HG03064 (cell line): ENCODE measurements around the gene SLC7A1.

Source experiments
- ATAC-seq: cut with Tn5 transposase; IDR thresholded peaks from one replicate; pipeline ENCODE4 v1.9.1; 2021; ENCODE audit warnings: low read depth; ENCODE audit not compliant: unreplicated experiment

Gene SLC7A1

DNA sequence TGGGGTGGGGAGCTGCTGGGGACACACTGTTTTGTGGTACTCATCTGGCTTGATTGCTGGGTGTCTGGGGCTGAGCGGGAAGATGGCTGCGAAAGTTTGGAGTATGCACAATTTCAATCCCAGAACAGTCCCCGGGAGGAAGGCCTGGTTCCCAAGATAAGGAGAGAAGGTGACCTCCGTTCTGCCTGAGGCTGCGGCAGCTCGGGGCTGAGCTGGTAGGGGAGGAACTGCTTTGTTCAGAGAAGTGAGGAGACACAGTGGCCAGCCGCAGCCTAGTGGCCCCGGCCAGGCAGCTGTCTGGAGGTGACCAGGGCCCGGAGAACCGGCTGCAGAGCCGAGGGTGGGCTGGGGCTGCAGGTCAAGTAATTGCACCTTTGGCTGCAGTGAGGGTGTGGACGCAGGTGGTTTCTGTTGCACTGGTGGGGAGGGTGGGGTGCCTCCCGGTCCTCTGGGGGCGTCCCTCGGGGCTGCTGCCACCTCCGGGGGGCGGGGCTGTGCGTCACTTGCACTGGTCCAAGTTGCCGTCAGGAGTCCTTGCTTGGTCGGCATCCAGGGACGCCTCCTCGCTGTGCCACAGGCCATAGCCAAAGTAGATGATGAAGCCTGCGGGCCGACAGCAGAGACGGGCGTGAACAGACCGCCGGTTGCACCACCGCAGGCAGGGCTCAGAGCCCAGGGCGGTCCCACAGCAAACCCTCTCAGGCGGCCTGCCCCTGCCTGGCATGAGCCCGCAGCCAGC is 81.3 kb downstream of the SLC7A1 start:
- no peak for ATAC-seq

DNA sequence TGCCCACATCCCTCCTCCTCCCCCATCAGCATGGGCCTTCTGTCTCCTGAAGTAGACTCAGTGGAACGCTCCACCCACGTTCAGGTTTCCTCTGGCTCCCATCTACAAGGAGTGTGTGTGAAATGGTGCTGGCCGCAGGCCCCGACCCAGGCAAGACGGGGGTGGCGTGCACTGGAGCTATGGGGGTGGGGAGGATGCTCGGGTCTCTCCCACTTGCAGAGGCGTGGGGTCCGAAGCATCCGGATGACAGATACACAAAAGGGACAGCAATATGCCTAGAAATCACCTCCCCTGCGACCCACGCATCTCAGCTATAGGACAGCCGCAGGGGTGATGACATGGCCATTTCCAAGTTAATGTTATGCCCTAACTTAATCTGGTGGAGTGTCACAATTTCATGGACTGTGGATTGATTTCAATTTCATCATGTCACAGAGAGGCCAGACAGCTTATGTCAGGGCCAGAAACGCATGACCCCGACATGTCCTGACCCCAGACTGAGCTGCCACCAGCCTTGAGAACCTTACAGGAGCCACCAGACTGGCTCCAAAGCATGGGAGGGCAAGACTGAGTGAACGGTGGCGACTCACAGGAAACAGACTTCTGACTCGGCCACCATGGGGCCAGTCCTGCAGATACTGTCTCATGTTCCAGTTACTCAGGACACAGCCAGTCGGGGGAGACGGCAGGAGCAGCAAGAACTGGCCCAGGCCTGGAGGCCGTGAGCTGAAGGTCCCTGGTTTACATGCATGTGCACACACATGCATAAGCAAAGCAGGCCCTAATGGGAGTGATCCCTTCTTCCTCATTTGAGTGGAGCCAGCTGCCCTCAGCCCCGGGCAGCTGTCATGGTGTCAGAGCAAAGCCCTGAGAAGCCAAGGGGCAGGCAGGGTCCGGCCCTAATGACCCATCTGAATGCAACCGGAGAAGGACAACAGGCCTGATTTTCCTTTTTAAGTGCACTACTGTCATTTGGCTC is 82.2 kb downstream of the SLC7A1 start:
- no peak for ATAC-seq

DNA sequence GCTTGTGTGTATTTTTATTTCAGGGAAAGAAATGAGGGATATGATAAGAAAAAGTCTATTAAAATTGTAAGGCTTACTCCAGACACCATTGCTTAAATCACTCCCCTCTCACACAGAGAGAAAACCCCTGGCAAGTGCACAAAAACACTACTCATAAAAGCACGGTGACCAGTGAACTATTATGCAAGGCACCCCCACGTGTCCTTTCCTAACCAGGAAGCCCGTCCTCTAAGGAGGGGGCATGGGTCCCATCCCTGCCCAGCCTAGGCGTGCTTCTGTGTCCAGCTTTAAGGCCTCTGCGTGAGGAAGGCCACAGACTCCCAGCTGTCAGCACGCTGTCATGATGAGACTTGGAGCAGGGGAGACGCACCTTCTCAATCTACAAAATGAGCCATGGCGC is 83.5 kb downstream of the SLC7A1 start:
- ATAC-seq = no peak

DNA sequence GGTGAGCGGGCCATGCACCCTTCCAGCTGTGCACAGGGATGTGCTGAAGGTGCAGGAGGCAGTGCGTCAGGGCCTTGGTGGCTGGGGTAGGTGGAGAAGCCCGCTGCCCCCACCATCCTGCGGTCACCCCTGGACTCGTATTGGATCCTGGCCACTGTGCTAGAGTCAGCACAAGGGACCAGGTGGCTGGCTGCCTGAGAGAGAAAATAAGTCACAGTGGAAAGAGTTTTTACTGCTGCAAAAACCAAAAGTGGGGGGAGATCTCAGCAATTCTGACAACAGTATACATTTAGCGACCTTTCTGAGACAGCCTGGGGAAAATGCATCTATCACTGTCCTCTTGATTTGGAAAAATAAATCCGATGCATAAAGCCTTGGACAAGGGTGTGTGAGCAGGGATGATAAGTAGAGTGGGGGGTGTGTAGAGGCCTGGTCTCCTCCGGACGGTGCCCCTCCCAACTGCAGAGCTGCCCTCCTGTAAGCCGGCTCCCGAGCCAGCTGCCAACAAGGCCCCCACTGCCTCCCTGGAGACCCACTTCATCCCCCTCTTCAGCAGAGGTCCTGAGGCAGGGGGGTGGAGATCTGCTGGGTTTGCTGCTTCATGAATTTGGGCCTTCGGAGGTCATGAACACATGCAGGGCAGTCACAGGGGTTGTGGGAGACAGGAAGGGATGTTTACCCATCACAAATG is 84.2 kb downstream of the SLC7A1 start:
- no peak for ATAC-seq

GRCh38 chr13:29510651-29511084 is 84.8 kb downstream of the SLC7A1 start:
- ATAC-seq = no peak

GRCh38 chr13:29509999-29510589 is 85.4 kb downstream of the SLC7A1 start:
- no peak for ATAC-seq

DNA sequence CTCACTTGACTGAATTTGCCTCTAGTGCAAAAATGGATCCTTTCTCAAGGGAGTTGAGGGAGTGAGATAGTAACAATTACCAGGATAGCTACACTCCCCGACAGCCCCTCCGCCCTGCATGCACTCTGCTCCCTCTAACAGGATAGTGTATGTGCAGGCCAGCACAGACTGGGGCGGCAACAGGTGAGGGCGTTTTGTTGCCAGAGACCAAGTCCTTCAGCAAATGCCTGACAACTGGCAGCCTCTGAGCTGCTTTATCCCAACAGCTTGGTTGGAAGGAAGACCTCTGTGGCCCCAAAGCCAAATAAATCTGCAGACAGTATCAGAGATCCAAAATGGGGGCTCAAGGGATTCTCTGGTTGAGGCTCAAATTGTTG is 86.6 kb downstream of the SLC7A1 start:
- no peak for ATAC-seq

- ATAC-seq = no peak
Observed at GRCh38 chr13:29508130-29508875, 87.2 kb downstream of the SLC7A1 start.

DNA sequence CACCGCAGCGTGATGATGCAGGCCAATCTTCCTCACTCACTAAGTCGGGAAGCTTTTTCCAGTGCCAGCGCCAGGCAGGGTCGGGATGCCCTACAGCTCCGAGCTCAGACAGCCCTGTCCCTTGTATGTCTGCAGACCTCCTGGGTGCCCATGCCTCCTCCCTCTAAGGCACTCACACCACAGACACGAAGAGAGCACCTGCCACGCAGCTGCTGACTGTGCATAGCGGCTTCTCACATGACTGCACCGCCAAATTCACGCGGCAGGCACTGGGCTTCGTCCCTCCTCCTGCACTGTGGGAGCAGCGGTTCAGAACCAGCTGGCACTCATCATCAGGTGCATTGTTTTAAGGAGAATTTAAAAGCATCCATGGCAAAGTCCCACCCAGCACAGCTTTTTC is 88.1 kb downstream of the SLC7A1 start:
- no peak for ATAC-seq

DNA sequence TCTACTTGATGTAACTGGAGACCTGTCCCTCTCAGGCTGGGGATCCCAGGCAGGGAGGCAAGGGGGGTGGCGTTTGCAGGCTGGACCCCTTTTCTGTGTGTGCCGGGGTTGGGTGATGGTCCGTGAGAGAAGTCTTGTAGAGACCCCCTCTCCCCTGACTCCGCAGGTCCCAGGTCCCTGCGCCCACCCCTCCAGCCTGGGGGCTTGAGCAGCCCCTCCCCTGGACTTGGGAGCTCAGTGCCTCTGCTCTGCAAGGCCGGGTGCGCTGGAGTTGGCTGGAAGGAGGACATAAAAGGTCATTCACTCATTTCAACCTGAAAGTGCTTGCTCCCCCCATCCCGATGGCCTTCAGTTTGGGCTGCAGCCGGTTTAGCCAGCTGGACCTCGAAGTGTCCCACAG is 89.5 kb downstream of the SLC7A1 start:
- ATAC-seq = no peak

DNA sequence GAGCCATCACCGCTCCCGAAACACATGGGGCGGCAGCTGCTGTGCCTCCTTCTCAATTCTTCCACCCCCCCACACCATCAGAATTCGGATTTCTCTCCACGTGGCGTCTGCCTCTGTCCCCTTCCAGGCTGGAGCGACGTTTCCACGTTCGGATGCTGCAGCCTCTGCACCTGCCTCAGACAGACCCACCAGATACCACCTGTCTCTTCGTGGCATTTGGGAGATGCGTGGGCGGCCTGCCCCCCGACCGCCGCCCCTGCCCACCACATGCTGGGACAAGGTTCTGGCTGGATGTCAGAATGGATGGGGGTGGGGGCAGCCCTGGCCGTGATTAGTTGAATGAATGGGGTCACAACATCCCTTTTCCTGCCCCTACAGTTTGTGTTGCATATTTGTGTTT is 90.0 kb downstream of the SLC7A1 start:
- ATAC-seq = no peak

DNA sequence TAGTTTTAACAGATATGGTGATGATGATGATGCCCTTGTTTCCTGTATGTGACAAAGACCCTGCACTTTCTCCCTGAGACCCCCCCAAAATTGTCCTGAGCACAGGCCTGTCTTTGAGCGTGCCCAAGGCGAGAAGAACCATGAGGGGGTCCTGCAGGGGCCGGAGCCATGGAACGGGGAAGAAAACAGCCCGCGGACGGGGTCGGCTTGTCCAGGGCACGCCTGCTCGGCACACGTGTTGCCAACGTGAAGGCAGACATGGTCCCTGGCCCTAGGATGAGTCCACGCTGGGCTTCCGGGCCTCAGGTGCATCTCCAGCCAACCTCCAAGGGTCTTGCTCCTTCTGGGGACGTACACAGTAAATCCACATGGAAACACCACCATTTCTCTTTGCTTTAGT is 90.8 kb downstream of the SLC7A1 start:
- ATAC-seq = no peak

GRCh38 chr13:29503041-29503837 is 92.2 kb downstream of the SLC7A1 start:
- no peak for ATAC-seq

DNA sequence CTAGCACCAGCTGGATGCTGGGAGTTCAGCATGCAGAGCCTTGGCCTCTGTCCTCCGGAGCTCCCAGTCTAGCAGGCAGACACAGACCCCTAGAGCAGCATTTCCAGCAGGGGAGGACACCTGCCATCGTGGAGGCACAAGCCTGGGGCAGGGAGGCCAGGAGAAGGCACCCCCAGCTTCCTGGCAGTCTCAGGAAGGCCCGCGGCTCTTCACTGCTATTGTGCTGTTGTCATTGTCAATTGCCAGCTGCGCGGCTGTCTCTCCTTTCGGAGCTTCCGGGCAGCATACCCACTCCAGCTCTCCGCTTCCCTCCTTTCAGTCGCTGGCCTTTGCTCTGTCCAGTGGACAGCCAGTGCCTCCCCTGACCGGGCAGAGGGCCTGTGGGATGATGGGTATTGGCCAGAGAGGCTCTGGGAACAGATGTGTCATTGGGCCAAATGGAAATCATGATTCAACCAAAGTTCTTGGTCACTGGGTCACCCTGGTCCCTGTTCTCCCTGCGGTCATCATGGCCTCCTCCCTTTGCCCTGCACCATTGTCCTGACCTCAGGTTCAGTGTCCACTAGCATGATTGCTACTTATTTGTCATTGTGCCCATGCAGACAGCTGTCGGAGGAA is 93.0 kb downstream of the SLC7A1 start:
- ATAC-seq = no peak

DNA sequence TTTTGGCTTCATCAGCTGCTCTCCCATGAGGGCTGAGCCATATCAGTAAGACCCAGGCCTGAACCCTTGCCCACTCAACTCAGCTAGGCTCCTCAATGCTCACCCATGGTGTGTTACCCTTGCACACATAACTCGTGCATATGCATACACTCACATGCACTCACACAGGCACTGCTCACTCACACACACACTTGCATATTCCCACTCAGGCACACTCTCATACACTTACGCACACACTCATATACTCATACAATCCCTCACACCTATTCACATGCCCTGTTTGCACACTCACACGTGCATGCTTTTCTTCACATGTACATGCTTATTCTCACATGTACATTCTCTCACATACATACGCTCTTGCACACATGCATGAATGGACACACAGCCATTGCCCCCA is 93.8 kb downstream of the SLC7A1 start:
- no peak for ATAC-seq

GRCh38 chr13:29500386-29500785 is 95.1 kb downstream of the SLC7A1 start:
- no peak for ATAC-seq

DNA sequence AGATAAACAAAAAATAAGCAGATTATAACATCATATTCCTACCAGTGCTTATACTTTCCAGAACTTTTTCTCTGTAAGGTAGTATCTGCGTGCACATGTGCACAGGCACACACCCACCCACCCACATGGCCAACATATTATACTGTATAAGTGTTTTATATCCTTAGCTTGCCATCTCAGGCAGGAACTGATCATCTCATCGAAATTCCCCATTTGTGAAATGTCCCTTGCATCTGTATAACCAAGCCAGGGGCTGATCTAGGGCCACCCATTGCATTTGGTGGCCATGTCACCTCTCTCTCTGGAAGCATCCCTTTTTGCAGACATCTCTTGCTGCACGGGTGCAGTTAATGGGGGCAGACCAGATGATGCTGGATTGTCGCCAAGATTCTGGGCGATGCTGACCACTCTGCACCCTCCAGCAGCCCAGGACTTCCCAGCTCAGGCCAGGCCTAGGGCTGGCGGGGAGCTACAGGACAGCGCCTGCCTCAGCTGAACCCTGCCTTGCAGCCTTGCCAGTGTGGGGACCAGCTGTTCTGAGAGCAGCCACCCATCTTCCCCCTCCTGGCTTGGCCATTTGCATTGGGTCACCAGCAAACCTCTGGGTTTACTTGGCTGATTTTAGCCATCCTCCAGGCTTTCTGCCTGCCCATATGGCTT is 95.9 kb downstream of the SLC7A1 start:
- ATAC-seq = no peak

- no peak for ATAC-seq
Observed at GRCh38 chr13:29498426-29499040, 97.0 kb downstream of the SLC7A1 start.
